Fibroblast of lung (primary cell): Measurements from ENCODE around the gene SMC1B. TPM values are rescaled to one million over a fixed set of nuclear protein-coding genes. Genes with fewer than 3 reads are reported as not detected.

Experiments
- DNase-seq, 2 donors: peaks; one replicate each; pipeline versions ENCODE4 v3.0.0 to v3.0.0-alpha.2; 2010; ENCODE audit warnings: low read depth in 2 of 2
- H2AFZ ChIP-seq: 2 replicates; pipeline ENCODE4 v1.5.1; 2012; ENCODE audit warnings: low read length, control low read depth, inconsistent platforms
- H3K27ac ChIP-seq: 2 replicates; pipeline ENCODE4 v1.5.1; 2011; ENCODE audit warnings: low read length, control low read depth; ENCODE audit not compliant: insufficient read depth
- H3K27me3 ChIP-seq: 2 replicates; pipeline ENCODE4 v1.5.1; 2011; ENCODE audit warnings: mild to moderate bottlenecking, low read length; ENCODE audit not compliant: control insufficient read depth, insufficient read depth
- H3K36me3 ChIP-seq: 2 replicates; pipeline ENCODE4 v1.5.1; 2011; ENCODE audit warnings: low read length; ENCODE audit not compliant: control insufficient read depth, insufficient read depth
- H3K4me1 ChIP-seq: 2 replicates; pipeline ENCODE4 v1.5.1; 2011; ENCODE audit warnings: low read length; ENCODE audit not compliant: control insufficient read depth, insufficient read depth; ENCODE audit errors: extremely low read depth
- H3K4me2 ChIP-seq: 2 replicates; pipeline ENCODE4 v1.5.1; 2011; ENCODE audit warnings: low read length, control low read depth; ENCODE audit not compliant: insufficient read depth; ENCODE audit errors: extremely low read depth
- H3K4me3 ChIP-seq, 4 experiments: fragments of 200-600 bp in 1 of 4; sonication (generic) in 1 of 4; replicated peaks in 1 of 4; 2 replicates each; pipeline ENCODE4 v1.5.1; 2011 to 2016; ENCODE audit warnings: low read length in 4 of 4, low read depth in 3 of 4, mild to moderate bottlenecking in 3 of 4, control low read depth in 2 of 4, inconsistent platforms in 1 of 4, mixed read lengths in 1 of 4; ENCODE audit not compliant: insufficient read depth in 1 of 4; ENCODE audit errors: control extremely low read depth in 1 of 4
- H3K79me2 ChIP-seq: 2 replicates; pipeline ENCODE4 v1.5.1; 2012; ENCODE audit warnings: mild to moderate bottlenecking, low read length, inconsistent platforms; ENCODE audit not compliant: control insufficient read depth, insufficient read depth
- H3K9ac ChIP-seq: 2 replicates; pipeline ENCODE4 v1.5.1; 2011; ENCODE audit warnings: mild to moderate bottlenecking, low read length, control low read depth; ENCODE audit not compliant: insufficient read depth
- H3K9me3 ChIP-seq: 2 replicates; pipeline ENCODE4 v1.5.1; 2012; ENCODE audit warnings: low read depth, low read length; ENCODE audit not compliant: control insufficient read depth, insufficient read depth
- H4K20me1 ChIP-seq: 2 replicates; pipeline ENCODE4 v1.5.1; 2011; ENCODE audit warnings: low read length; ENCODE audit not compliant: control insufficient read depth, insufficient read depth; ENCODE audit errors: extremely low read depth
- CTCF ChIP-seq, 2 donors: IDR thresholded peaks in 1 of 2; conservative IDR thresholded peaks in 1 of 2; 1 replicate in 1 of 2; 2 replicates in 1 of 2; pipeline ENCODE4 v1.5.1; 2011 to 2012; ENCODE audit warnings: low read length in 2 of 2, control low read depth in 1 of 2, inconsistent platforms in 1 of 2, low read depth in 1 of 2, mild to moderate bottlenecking in 1 of 2
- EZH2 ChIP-seq: IDR thresholded peaks from 2 replicates; pipeline ENCODE4 v1.5.1; 2012; ENCODE audit warnings: low read length, control low read depth, mild to moderate bottlenecking; ENCODE audit errors: missing control alignments
- polyA plus RNA-seq, 2 donors: library from polyadenylated mRNA; depleted of rRNA in 1 of 2; stranded (reverse) in 1 of 2; unstranded in 1 of 2; fragments of >200 nt; gene quantifications; 2 replicates each; pipeline ENCODE4 v1.2.1, GENCODE V29; 2011 to 2012; ENCODE audit warnings: missing spikeins in 1 of 2
- total RNA-seq: library from RNA; depleted of rRNA; stranded (reverse); fragments of >200 nt; gene quantifications from 2 replicates; pipeline ENCODE4 v1.2.1, GENCODE V29; 2014

The SMC1B gene
- total and polyA plus RNA-seq, 2 donors (not counting 1 experiment from before 2014, with no cell fraction given), result not detected

DNA sequence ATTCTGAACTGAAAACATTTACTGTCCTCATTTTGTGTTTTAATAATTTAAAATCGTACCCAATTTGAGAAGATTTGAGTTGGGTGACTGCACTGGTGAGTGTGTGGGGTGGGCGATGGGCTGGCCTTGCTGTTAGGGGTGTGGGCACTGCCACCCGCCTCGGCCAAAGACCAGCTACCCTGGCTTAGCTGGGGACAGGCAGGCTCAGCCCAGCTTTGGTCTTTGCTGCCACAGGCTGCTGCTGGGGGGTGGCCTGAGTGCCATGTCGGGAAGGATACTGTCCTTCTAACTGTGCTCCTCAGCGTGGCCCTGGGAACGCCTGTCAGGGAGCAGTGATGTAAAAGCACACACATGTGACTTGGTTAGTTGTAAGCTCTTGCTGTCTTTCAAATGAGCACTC, 81.4 kb downstream of the SMC1B start:
- no peaks in the 10 kb centered on the region for H3K79me2 ChIP-seq
- H3K36me3 ChIP-seq, result peaks cover 7% of the 10 kb centered on the region
- no peak overlapping the region for H2AFZ ChIP-seq
- no peak for TF ChIP-seq CTCF (conservative IDR thresholded peaks at IDR 0.05 in 1 of 2, IDR thresholded peaks at IDR 0.05 in 1 of 2; ENCODE audit: low read depth in 1 of 2, low read length in 2 of 2)
- no peak for TF ChIP-seq EZH2
- no peak overlapping the region for H3K9ac ChIP-seq
- no peaks in the 10 kb centered on the region for H3K9me3 ChIP-seq
- H3K27ac ChIP-seq, result no peak overlapping the region
- no peaks in the 10 kb centered on the region for H3K27me3 ChIP-seq
- H3K4me2 ChIP-seq, result no peak overlapping the region
- no peaks in the 10 kb centered on the region for H3K4me1 ChIP-seq
- no peak for DNase-seq
- H4K20me1 ChIP-seq, result no peaks in the 10 kb centered on the region
- H3K4me3 ChIP-seq, result no peak overlapping the region

DNA sequence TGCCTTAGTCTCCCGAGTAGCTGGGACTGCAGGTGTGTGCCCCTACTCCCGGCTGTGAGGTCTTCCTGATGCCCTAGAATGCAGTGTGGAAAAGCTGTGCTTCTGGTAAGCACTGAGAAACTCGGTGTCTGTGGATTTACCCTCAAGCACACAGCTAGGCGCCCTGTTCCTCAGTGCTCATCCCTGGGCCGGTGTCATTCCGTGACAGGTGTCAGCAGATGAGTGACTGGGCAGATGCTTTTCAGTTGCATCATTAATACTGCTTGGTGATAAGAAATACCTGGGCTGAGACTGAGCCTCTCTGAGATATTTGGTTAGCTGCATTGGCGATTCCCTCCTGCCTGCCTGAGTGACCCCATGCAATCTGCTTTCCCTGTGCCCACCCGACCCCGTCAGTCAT, 81.9 kb downstream of the SMC1B start:
- H3K36me3 ChIP-seq, result peaks cover 7% of the 10 kb centered on the region

GRCh38 chr22:45330548-45330947, 82.9 kb downstream of the SMC1B start:
- TF ChIP-seq EZH2 (no peak), CTCF (conservative IDR thresholded peaks at IDR 0.05 in 1 of 2, IDR thresholded peaks at IDR 0.05 in 1 of 2; ENCODE audit: low read depth in 1 of 2, low read length in 2 of 2) (no peak)
- Histone ChIP-seq H3K36me3 (peaks cover 6% of the 10 kb centered on the region), H3K4me2 (no peak overlapping the region), H3K27me3 (no peaks in the 10 kb centered on the region), H3K9me3 (no peaks in the 10 kb centered on the region), H3K4me3 (no peak overlapping the region), H3K27ac (no peak overlapping the region), H4K20me1 (no peaks in the 10 kb centered on the region), H3K79me2 (no peaks in the 10 kb centered on the region), H3K4me1 (no peaks in the 10 kb centered on the region), H3K9ac (no peak overlapping the region), H2AFZ (no peak overlapping the region)
- DNase-seq, result no peak

More for the DNA sequence above, 81.9 kb downstream of the SMC1B start:
- Histone ChIP-seq H3K4me1 (no peaks in the 10 kb centered on the region), H2AFZ (no peak overlapping the region), H3K9ac (no peak overlapping the region), H3K27ac (no peak overlapping the region), H3K9me3 (no peaks in the 10 kb centered on the region), H3K4me2 (no peak overlapping the region), H3K4me3 (no peak overlapping the region), H4K20me1 (no peaks in the 10 kb centered on the region), H3K79me2 (no peaks in the 10 kb centered on the region), H3K27me3 (no peaks in the 10 kb centered on the region)
- TF ChIP-seq EZH2 (no peak), CTCF (conservative IDR thresholded peaks at IDR 0.05 in 1 of 2, IDR thresholded peaks at IDR 0.05 in 1 of 2; ENCODE audit: low read depth in 1 of 2, low read length in 2 of 2) (no peak)
- DNase-seq, result no peak
